AG04449 (cell line): Measurements from ENCODE around the gene CRABP2.

Experiments used
- CTCF ChIA-PET: fragments of 350-600 bp; formaldehyde crosslinking; extraction: SDS; loops from one replicate; lab custom pipeline; 2021; ENCODE audit warnings: antibody characterized with exemption; lab: Yijun Ruan, JAX
- POLR2A ChIA-PET: fragments of 400-600, 350-600 bp; formaldehyde crosslinking; extraction: SDS; loops from one replicate; lab custom pipeline; 2020; ENCODE audit warnings: antibody characterized with exemption, inconsistent platforms; lab: Yijun Ruan, JAX
- DNase-seq: peaks from one replicate; pipeline ENCODE4 v3.0.0-alpha.2; 2010; ENCODE audit warnings: low read depth, low spot score
- H3K4me3 ChIP-seq: 2 replicates; pipeline ENCODE4 v1.5.1; 2011; ENCODE audit warnings: low read depth, mild to moderate bottlenecking, control low read depth, low read length
- TF ChIP-seq, protein P1 (sequence below): IDR thresholded peaks from one replicate; pipeline ENCODE4 v1.5.1; 2011; ENCODE audit warnings: mild to moderate bottlenecking, moderate library complexity, low read length, control low read depth, inconsistent platforms; ENCODE audit not compliant: insufficient read depth; ENCODE audit errors: missing control alignments

Gene CRABP2

GRCh38 chr1:156743367-156744302 lies 38.3 kb upstream of the CRABP2 start:
- CTCF ChIA-PET = interaction anchor here (0.7 to 4.4 kb wide), 2 partner anchors 17 to 23 kb away, joined by 3 to 36 read pairs; partner anchors contain the start of genes ISG20L2, METTL25B and PRCC

GRCh38 chr1:156742801-156743200 lies 37.4 kb upstream of the CRABP2 start:
- ChIA-PET POLR2A (no interaction called here), CTCF (interaction anchor here (4.4 kb wide), 1 partner anchor 16 kb away, joined by 36 read pairs; the partner anchor contains the start of genes ISG20L2 and METTL25B)
- DNase-seq = no peak
- TF ChIP-seq, protein P1, sequence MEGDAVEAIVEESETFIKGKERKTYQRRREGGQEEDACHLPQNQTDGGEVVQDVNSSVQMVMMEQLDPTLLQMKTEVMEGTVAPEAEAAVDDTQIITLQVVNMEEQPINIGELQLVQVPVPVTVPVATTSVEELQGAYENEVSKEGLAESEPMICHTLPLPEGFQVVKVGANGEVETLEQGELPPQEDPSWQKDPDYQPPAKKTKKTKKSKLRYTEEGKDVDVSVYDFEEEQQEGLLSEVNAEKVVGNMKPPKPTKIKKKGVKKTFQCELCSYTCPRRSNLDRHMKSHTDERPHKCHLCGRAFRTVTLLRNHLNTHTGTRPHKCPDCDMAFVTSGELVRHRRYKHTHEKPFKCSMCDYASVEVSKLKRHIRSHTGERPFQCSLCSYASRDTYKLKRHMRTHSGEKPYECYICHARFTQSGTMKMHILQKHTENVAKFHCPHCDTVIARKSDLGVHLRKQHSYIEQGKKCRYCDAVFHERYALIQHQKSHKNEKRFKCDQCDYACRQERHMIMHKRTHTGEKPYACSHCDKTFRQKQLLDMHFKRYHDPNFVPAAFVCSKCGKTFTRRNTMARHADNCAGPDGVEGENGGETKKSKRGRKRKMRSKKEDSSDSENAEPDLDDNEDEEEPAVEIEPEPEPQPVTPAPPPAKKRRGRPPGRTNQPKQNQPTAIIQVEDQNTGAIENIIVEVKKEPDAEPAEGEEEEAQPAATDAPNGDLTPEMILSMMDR = no peak
- H3K4me3 ChIP-seq = no peak overlapping the region

More at GRCh38 chr1:156743367-156744302, 38.3 kb upstream of the CRABP2 start:
- TF ChIP-seq, protein P1 = no peak
- DNase-seq = no peak
- no peak overlapping the region for H3K4me3 ChIP-seq
- POLR2A ChIA-PET = no interaction called here

DNA sequence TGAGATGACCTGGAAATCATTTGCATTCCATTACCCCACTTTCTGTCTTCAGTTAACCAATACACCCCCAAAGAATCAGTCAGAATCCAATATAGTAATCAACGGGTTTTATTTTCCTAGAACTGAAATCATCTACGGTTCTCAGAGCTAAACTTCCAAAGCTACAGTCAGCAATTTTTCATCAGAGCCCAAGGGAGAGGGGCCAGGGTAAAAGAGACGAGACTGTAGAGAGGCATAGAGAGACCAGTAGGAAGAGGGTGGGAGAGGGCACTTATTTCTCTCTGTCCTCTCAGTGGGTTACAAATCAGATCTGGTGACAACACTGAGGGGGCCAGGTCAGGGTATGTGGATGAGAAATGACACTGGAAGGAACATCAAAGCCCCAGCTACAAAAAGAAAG lies 36.6 kb upstream of the CRABP2 start:
- H3K4me3 ChIP-seq = no peak overlapping the region
- TF ChIP-seq, protein P1 = no peak
- DNase-seq = no peak
- ChIA-PET CTCF (interaction anchor here (1.0 to 4.4 kb wide), 3 partner anchors 15 to 53 kb away, joined by 4 to 36 read pairs (median 10); partner anchors contain the start of genes ISG20L2 and METTL25B), POLR2A (interaction anchor here (1.0 to 2.3 kb wide), 3 partner anchors 10 to 35 kb away, joined by 4 to 16 read pairs (median 12); partner anchors contain the start of genes HDGF, ISG20L2 and METTL25B)

- peak overlapping the region; percentile 30; the same call in 1 of the 2 replicates for H3K4me3 ChIP-seq
- TF ChIP-seq, protein P1 = no peak
- DNase-seq = no peak
- CTCF ChIA-PET = interaction anchor here (0.9 to 4.4 kb wide), 4 partner anchors 11 to 52 kb away, joined by 3 to 36 read pairs (median 7); partner anchors contain the start of genes ISG20L2 and METTL25B
- POLR2A ChIA-PET = interaction anchor here (0.8 to 2.3 kb wide), 8 partner anchors 8 to 687 kb away, joined by 3 to 21 read pairs (median 4); partner anchors contain the start of genes HDGF, ISG20L2, LAMTOR2 and METTL25B
Observed at GRCh38 chr1:156741481-156741983, 36.1 kb upstream of the CRABP2 start.

DNA sequence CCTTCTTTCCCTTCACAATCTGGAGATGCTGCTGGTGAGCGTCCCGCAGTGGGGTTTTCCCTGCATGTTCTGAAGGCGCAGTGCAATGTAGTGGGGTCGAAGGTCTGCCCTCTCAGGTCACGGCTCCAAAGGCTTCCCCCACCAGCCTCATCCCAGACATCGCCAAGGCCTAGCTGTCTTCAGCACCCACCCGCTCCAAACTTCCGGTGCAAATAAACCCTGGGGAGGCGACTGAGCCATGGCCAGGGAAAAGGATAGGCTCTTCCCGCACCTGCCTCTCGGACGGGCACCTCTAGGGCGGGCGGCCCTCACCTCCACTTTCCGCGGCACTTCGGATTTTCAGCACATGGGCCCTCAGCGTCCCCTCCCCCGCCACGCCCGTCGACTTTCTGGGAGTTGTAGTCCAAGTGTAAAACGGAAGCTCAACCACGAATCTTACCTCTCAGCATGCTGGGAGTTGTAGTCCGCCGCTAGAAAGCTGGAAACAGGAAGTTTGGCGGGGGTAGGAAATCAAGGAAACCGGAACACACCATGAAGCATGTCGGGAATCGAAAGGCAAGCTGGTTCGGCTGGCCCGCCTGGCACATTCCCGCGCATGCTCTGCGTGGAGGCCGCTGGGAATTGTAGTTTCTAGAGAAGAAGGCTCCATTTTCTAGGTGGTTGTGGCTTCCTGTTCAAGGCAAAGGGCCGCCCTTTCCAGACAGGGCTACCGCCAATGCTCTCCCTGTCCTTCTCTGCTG lies 35.5 kb upstream of the CRABP2 start, which contains the start of gene MRPL24:
Gene MRPL24 (minus strand): TSS at position 348 of the 740 bp plus-strand sequence. CDS start 2,384 bp downstream, outside the sequence.
- peak within 1 kb of the TSS; percentile 93 for H3K4me3 ChIP-seq
- peak; percentile 96 for DNase-seq
- ChIA-PET POLR2A (interaction anchor here (0.8 to 2.3 kb wide), 8 partner anchors 9 to 687 kb away, joined by 3 to 21 read pairs (median 4); partner anchors contain the start of genes HDGF, ISG20L2, LAMTOR2 and METTL25B), CTCF (interaction anchor here (0.9 to 4.4 kb wide), 4 partner anchors 11 to 52 kb away, joined by 3 to 36 read pairs (median 7); partner anchors contain the start of genes ISG20L2 and METTL25B)
- TF ChIP-seq, protein P1 = no peak
